Keratinocyte (primary cell): Measurements from ENCODE around the gene PCSK6.

Experiments
- EZH2 ChIP-seq: IDR thresholded peaks from one replicate; pipeline ENCODE4 v1.6.1; 2012; ENCODE audit warnings: inconsistent platforms, mild to moderate bottlenecking, low read length, moderate library complexity
- TF ChIP-seq, protein P1 (sequence below), 3 experiments: IDR thresholded peaks in 1 of 3; conservative IDR thresholded peaks in 1 of 3; optimal IDR thresholded peaks in 1 of 3; 2 replicates in 2 of 3; 3 replicates in 1 of 3; pipeline versions ENCODE3 to v1.5.1; 2011; ENCODE audit warnings: low read length in 3 of 3, mild to moderate bottlenecking in 3 of 3, moderate library complexity in 2 of 3, control low read depth in 1 of 3, inconsistent platforms in 1 of 3; ENCODE audit not compliant: insufficient read depth in 2 of 3; ENCODE audit errors: extremely low read depth in 1 of 3

DNA sequence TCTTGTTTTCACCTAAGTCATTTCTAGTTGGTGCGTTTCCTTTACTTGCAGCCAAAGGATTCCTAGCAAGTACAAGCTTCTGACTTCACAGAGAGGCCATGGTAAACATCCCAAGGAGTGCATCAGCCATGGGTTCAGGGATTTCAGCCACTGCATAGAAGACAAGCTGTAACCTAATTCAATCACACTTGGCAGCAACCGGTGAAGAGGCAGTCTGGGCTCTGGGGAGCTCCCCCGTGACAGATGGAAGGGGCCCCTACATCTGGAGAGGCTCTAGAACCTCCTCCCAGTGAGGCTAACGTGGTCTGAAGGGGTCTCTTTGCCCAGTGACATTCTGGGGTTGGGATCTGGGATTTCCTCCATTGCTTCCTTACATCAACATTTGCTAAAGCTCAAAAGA is 186.1 kb downstream of the PCSK6 start:
- TF ChIP-seq, protein P1, sequence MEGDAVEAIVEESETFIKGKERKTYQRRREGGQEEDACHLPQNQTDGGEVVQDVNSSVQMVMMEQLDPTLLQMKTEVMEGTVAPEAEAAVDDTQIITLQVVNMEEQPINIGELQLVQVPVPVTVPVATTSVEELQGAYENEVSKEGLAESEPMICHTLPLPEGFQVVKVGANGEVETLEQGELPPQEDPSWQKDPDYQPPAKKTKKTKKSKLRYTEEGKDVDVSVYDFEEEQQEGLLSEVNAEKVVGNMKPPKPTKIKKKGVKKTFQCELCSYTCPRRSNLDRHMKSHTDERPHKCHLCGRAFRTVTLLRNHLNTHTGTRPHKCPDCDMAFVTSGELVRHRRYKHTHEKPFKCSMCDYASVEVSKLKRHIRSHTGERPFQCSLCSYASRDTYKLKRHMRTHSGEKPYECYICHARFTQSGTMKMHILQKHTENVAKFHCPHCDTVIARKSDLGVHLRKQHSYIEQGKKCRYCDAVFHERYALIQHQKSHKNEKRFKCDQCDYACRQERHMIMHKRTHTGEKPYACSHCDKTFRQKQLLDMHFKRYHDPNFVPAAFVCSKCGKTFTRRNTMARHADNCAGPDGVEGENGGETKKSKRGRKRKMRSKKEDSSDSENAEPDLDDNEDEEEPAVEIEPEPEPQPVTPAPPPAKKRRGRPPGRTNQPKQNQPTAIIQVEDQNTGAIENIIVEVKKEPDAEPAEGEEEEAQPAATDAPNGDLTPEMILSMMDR (optimal IDR thresholded peaks at IDR 0.05 in 1 of 3, IDR thresholded peaks at IDR 0.05 in 1 of 3, conservative IDR thresholded peaks at IDR 0.05 in 1 of 3; ENCODE audit: extremely low read depth in 1 of 3, insufficient read depth in 2 of 3, low read length in 3 of 3), result no peak
- TF ChIP-seq EZH2, result no peak
